Adipose tissue (tissue), 3 donors: Measurements from ENCODE around the gene NASP. TPM values are rescaled to one million over a fixed set of nuclear protein-coding genes. Genes with fewer than 3 reads are reported as not detected.

ENCODE experiments used
- H3K27ac ChIP-seq: one replicate; pipeline ENCODE4 v1.5.1; 2013; ENCODE audit warnings: low read depth, low read length
- WGBS, 3 donors: extraction: QIAGEN DNeasy Blood & Tissue Kit; methylation state at CpG; one replicate each; pipeline ENCODE4 v1.1.7; 2013; 5-methylcytosine and 5-hydroxymethylcytosine counted together
- polyA plus RNA-seq, 3 donors: library from polyadenylated mRNA; stranded (reverse); fragments of 200-250 nt; gene quantifications; one replicate each; pipeline ENCODE4 v1.2.3, GENCODE V29; 2013
- donor health status: healthy with polysubstance abuse.
- donor health status: Bipolar disorder and iron deficiency.
- donor health status: healthy.

NASP gene, protein sequence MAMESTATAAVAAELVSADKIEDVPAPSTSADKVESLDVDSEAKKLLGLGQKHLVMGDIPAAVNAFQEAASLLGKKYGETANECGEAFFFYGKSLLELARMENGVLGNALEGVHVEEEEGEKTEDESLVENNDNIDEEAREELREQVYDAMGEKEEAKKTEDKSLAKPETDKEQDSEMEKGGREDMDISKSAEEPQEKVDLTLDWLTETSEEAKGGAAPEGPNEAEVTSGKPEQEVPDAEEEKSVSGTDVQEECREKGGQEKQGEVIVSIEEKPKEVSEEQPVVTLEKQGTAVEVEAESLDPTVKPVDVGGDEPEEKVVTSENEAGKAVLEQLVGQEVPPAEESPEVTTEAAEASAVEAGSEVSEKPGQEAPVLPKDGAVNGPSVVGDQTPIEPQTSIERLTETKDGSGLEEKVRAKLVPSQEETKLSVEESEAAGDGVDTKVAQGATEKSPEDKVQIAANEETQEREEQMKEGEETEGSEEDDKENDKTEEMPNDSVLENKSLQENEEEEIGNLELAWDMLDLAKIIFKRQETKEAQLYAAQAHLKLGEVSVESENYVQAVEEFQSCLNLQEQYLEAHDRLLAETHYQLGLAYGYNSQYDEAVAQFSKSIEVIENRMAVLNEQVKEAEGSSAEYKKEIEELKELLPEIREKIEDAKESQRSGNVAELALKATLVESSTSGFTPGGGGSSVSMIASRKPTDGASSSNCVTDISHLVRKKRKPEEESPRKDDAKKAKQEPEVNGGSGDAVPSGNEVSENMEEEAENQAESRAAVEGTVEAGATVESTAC
- 100 to 1,000 TPM in 1 of 3 donors, 10 to 100 TPM in 2; 37.2 to 117 (median 92.1) TPM for polyA plus RNA-seq

- 0 to 1% (median 0%) methylated on average over 37 to 41 of the region's 41 CpGs for WGBS, 3 donors
- H3K27ac ChIP-seq: peak within 1 kb of the TSS; percentile 14
Observed at GRCh38 chr1:45583666-45584350, at the start of gene NASP. NASP (plus strand) TSS chr1:45584041; CDS start chr1:45584147, 106 bp downstream.

- 68 to 75% (median 73%) methylated on average over 6 of the region's 6 CpGs for WGBS, 3 donors
- no peak overlapping the region for H3K27ac ChIP-seq
Observed at GRCh38 chr1:45535988-45536766, 47.7 kb upstream of the NASP start.

- 68 to 72% (median 69%) methylated on average over 4 of the region's 4 CpGs for WGBS, 3 donors
- no peak overlapping the region for H3K27ac ChIP-seq
Observed at GRCh38 chr1:45536886-45537285, 47.0 kb upstream of the NASP start.

DNA sequence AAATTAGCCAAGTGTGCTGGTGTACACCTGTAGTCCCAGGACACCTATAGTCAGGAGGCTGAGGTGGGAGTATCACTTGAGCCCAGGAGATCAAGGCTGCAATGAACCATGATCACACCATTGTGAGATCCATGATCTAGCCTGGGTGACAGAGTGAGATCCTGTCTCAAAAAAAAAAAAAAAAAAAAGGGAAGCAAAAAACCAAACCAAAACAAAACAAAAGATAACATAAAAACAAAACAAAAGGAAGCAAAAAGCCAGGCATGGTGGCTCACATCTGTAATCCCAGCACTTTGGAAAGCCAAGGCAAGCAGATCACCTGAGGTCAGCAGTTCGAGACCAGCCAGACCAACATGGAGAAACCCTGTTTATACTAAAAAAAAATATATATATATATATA is 42.6 kb upstream of the NASP start:
- H3K27ac ChIP-seq: no peak overlapping the region
- 96 to 100% (median 100%) methylated on average over 1 of the region's 1 CpG for WGBS, 3 donors

GRCh38 chr1:45542591-45542990 is 41.2 kb upstream of the NASP start:
- H3K27ac ChIP-seq: no peak overlapping the region
- 33 to 37% (median 34%) methylated on average over 4 of the region's 4 CpGs for WGBS, 3 donors

GRCh38 chr1:45543581-45544417 is 40.0 kb upstream of the NASP start:
- WGBS, 3 donors: 22 to 57% (median 31%) methylated on average over 8 of the region's 8 CpGs
- H3K27ac ChIP-seq: no peak overlapping the region

GRCh38 chr1:45544530-45544929 is 39.3 kb upstream of the NASP start:
- WGBS, 3 donors: 73 to 82% (median 78%) methylated on average over 4 of the region's 4 CpGs
- no peak overlapping the region for H3K27ac ChIP-seq

- 30 to 66% (median 35%) methylated on average over 6 of the region's 6 CpGs for WGBS, 3 donors
- H3K27ac ChIP-seq: no peak overlapping the region
Observed at GRCh38 chr1:45545019-45545493, 38.8 kb upstream of the NASP start.

DNA sequence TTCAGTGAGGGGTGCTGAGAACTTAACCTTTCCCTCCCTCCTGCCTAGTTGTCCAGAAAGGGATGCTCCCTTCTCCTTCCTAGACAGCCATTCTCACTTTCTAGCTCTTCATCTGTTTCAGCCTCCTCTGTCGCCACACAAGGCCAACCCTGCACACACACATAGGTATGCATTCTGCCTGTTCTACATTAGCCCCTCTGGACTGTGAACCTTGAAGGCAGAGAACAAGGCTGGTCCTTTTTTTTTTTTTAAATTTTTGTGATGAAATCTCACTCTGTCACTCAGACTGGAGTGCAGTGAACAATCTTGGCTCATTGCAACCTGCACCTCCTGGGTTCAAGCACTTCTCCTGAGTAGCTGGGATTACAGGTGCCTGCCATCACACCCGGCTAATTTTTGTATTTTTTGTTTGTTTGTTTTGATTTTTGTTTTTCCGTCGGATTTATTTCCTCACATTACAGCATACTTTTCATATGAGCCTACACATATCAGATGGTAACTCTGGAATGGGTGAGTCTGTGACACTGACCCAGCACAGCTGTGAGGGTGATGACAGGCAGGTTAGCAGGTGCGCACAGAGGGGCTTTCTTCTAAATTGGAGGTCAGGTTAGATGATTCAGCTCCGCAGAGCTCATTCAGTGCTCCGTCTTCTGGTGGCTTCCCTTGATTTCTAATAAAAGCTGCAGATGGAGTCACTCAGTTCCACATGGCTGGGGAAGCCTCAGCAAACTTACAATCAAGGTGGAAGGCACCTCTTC is 38.1 kb upstream of the NASP start:
- WGBS, 3 donors: 85 to 89% (median 88%) methylated on average over 7 of the region's 7 CpGs

DNA sequence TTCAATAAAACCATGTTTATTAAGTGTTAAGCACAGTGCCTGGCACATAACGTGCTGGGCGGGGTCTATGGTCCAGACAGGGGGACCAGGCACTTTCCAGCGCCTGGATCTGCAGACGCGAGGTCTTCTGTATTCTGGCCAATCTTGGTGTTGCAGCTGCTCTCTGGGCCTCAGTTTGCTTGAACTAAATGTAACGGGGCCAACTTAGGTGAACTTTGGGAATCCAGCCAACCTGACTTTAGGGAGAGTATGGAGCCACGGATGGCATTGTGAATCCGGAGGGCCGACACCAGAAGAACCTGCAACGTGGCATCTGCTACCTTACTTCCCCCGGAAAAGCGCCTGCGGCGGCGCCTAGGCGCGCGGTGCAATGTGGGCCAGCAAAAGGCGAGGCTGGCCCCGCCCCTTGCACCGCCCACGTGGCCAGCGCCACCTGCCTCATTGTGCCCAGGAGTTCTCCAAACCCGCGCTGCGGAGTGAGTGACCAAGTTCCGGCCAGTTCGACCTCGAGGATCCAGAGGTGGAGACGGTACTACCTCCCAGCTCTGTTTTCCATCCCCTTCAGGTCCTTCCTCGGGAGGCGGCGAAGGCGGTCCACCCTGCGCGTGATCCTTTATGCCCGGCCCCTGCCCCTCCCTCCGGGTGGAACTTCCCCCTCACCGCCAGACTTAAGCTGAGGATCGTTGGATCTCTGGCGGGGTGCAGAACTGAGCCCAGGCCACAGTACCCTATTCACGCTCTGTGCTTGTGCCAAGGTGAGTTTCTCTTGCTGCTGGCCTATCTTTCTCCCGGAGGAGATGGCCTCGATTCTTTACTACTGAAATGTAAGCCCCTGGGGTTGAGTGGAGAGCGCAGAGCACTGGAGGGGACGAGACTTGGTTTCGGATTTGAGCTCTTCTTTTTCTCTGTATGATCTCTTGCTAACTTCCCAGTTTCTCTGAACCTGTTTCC is 33.2 kb upstream of the NASP start, which contains the start of gene AKR1A1:
TSS of gene AKR1A1 (plus strand) at position 426 of the 951 bp plus-strand sequence. CDS start 10,969 bp downstream, outside the sequence.
- WGBS, 3 donors: 1 to 3% (median 2%) methylated on average over 47 of the region's 47 CpGs
- H3K27ac ChIP-seq: no peak within 1 kb of the TSS

More for the DNA sequence above, 38.1 kb upstream of the NASP start:
- no peak overlapping the region for H3K27ac ChIP-seq

GRCh38 chr1:45551684-45552083 is 32.2 kb upstream of the NASP start:
- 10 to 12% (median 12%) methylated on average over 3 of the region's 3 CpGs for WGBS, 3 donors
- H3K27ac ChIP-seq: no peak overlapping the region

DNA sequence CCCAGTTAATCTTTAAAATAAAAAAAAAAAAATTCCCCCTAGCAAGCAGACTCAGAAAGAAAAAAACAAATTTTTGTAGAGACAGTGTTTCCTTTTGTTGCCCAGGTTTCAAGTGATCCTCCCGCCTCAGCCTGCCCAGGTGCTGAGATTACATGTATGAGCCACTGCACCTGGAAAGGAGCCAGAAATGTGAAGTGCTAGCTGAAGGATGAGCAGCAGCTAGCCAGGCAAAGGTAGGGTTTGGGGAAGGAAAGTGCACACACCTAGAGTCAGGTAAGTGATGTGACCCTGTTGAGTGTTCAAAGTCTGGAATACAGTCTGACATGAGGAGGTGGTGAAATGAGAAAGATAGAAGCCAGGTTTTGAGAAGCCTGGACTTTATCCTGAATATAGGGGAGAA is 31.5 kb upstream of the NASP start:
- 39 to 93% (median 85%) methylated on average over 1 of the region's 1 CpG for WGBS, 3 donors
- H3K27ac ChIP-seq: no peak overlapping the region

GRCh38 chr1:45554198-45554597 is 29.6 kb upstream of the NASP start:
- no peak overlapping the region for H3K27ac ChIP-seq
- WGBS, 3 donors: 76 to 88% (median 81%) methylated on average over 6 of the region's 6 CpGs

DNA sequence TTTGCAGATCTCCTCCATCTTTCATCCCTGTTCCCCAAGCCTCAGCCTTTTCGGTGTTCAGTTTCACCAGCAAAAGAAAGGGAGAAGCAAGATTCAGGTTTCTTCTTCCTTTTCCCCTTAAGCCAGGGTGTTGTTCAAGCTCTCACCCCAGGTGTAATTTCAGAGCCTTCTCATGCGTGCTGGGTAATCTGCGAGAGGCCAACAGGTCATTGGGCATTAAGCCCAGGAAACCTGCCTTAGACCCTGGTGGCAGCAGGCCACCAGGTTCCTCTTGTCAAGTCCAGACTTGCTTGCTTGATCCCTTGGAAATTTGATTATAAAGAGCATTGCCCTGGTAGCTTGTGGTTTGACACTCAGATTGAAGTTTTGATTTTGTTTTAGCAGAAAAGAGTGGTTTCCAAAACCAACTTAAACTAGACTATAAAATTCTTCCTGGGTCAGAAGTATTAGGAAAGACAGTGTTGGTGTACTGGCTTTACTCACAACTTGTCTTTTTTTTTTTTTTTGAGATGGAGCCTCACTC is 26.4 kb upstream of the NASP start:
- WGBS, 3 donors: 29 to 83% (median 73%) methylated on average over 3 of the region's 3 CpGs
- no peak overlapping the region for H3K27ac ChIP-seq

GRCh38 chr1:45563843-45564242 is 20.0 kb upstream of the NASP start:
- WGBS, 3 donors: 77 to 89% (median 88%) methylated on average over 2 of the region's 2 CpGs

More at GRCh38 chr1:45563843-45564242, 20.0 kb upstream of the NASP start:
- no peak overlapping the region for H3K27ac ChIP-seq
